GM10248 (cell line): Measurements from ENCODE around the gene KRTAP1-4.
"Not testable (repeated sequence)": the region's sequence is repeated elsewhere in the genome, so short reads cannot be mapped to it uniquely, and the experiment has no call there.

Source experiments
- CTCF ChIA-PET: fragments of 300-600 bp; sonication (Branson Sonifier 250); formaldehyde crosslinking; extraction: SDS; loops from one replicate; lab custom pipeline; 2021; ENCODE audit warnings: antibody characterized with exemption; lab: Yijun Ruan, JAX
- POLR2A ChIA-PET: fragments of 350-650 bp; sonication (Branson Sonifier 250); formaldehyde crosslinking; extraction: SDS; loops from one replicate; lab custom pipeline; 2020; ENCODE audit warnings: antibody characterized with exemption; lab: Yijun Ruan, JAX
- DNase-seq: peaks from one replicate; pipeline ENCODE4 v3.0.0; 2012; ENCODE audit errors: extremely low spot score
- CTCF ChIP-seq: IDR thresholded peaks from 2 replicates; pipeline ENCODE4 v1.5.1; 2012; ENCODE audit warnings: mild to moderate bottlenecking, low read depth; ENCODE audit errors: extremely low read depth, missing control alignments, control extremely low read depth

The KRTAP1-4 gene

DNA sequence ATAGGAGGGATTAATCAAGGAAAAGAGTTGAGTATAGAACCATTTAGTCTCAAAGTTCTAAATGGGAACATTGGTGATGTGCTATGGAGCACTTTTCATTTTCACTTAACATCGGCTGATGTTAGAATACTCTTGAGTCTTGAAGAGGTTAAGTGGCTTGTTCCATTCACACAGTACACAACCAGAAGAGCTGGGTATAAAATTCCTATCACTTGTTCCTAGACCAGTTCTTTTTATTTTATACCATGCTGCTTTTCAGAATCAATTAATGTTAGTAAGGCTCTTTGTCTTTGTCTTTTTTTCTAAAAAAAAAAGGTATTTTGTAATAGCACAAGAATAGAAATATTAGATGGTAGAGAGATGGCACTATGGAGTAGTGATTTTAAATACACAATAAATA is 13.0 kb upstream of the KRTAP1-4 start:
- no peak for DNase-seq
- TF ChIP-seq CTCF = no peak
- CTCF ChIA-PET = no interaction called here
- POLR2A ChIA-PET = no interaction called here

DNA sequence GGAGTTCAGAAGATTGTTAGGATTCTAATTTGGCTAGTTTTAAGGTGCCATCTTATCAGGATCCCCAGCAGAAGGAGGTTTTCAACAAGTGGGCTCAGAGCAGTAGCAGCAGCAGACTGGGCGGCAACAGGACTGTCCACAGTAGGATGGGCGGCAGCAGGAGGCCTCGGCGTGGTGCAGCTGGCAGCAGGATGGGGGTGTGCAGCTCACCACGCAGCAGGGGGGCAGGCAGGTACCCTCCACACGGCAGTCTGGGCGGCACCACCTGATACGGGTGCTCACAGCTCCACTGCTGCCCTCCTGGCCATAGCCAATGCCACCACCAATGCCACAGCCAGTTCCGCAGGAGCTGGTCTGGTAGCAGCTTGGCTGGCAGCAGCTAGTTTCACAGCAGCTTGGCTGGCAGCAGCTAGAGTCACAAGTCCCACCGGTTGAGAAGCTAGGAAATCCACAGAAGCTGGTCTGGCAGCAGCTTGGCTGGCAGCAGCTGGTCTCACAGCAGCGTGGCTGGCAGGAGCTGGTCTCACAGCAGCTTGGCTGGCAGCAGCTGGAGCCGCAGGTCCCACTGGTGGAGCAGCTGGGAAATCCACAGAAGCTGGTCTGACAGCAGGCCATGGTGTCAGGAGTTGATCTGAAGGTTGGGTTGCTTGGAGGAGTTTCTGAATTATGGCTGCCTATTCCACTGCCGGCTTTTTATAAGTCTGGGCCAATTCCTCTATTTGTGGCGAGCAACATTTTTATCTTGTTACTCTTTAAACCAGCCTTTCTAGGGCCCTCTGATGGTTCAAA is 11.0 kb upstream of the KRTAP1-4 start, which contains the start of gene KRTAP1-1:
Gene KRTAP1-1, minus strand, starts transcription at position 668 of the 789 bp plus-strand sequence. Its CDS starts 53 bp downstream, at position 615.
- CTCF ChIA-PET, POLR2A ChIA-PET, DNase-seq: not testable (repeated sequence)

DNA sequence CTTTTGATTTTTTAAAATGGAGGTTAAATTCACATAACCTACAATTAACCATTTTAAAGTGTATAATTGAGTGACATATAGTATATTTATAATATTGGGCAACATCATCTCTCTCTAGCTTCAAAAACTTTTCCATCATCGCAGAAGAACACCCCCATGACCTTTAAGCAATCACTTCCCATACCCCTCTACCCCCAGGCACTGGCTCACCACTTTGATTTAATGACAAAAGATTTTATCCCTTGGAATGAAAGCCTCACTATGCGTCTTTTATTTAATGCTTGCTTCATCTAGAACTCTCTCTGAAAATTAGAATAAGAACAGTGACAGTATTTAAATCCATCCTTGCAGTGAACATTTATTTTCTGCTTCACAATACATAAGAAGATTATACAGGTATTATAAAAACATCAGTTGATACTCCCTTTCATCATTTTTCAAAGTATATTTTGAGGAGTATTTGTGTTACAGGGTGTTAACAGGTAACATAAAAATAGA is 7.9 kb upstream of the KRTAP1-4 start:
- ChIA-PET CTCF (interaction anchor here (1.0 to 1.4 kb wide), 2 partner anchors 9 to 18 kb away, joined by 3 to 4 read pairs; no protein-coding TSS in a partner anchor), POLR2A (interaction anchor here (0.6 kb wide), 1 partner anchor 1794 kb away, joined by 3 read pairs; no protein-coding TSS in a partner anchor)
- DNase-seq = no peak
- no peak for TF ChIP-seq CTCF

- DNase-seq, CTCF ChIA-PET, POLR2A ChIA-PET: not testable (repeated sequence)
Observed at GRCh38 chr17:41034346-41034935, 4.4 kb upstream of the KRTAP1-4 start, which contains the start of gene KRTAP1-3. TSS of gene KRTAP1-3 (minus strand) at chr17:41034874. CDS start at chr17:41034821, 53 bp downstream.

GRCh38 chr17:41026715-41027471 is 3.1 kb downstream of the KRTAP1-4 start, which contains the start of gene KRTAP1-5:
TSS of gene KRTAP1-5 (minus strand) at chr17:41027208. CDS start at chr17:41027155, 53 bp downstream.
- ChIA-PET CTCF (interaction anchor here (1.0 kb wide), 1 partner anchor 9 kb away, joined by 4 read pairs; no protein-coding TSS in a partner anchor), POLR2A (no interaction called here)
- no peak for DNase-seq
- TF ChIP-seq CTCF = no peak

DNA sequence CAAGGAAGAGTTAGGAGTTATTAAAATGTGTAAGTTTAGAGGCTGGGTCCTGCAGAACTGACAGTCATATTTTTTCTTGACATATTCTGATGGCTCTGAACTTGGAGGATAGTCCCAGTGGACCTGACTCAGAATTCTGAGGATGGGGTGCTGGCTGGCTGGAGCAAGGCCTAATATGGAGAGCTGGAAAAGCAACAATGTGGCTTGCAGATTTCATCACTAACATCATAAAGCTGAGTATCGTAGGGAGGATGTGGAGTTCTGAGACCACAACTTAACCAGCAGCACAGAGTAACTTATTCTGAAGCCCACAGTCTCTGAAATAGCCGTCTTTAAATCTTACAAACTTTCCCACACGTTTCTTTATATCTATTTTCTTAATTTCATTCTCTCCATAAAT is 5.3 kb downstream of the KRTAP1-4 start:
- TF ChIP-seq CTCF = no peak
- no peak for DNase-seq
- POLR2A ChIA-PET = no interaction called here
- CTCF ChIA-PET = interaction anchor here (1.5 kb wide), 1 partner anchor 159 kb away, joined by 3 read pairs; no protein-coding TSS in a partner anchor

GRCh38 chr17:41020336-41020735 is 9.7 kb downstream of the KRTAP1-4 start:
- TF ChIP-seq CTCF = no peak
- CTCF ChIA-PET = interaction anchor here (1.0 kb wide), 1 partner anchor 18 kb away, joined by 3 read pairs; no protein-coding TSS in a partner anchor
- POLR2A ChIA-PET = no interaction called here
- DNase-seq = no peak
